HK-2 (cell line): ENCODE results near the gene CENPM.

Source experiments
- DNase-seq: peaks from one replicate; pipeline ENCODE4 v3.0.0-alpha.2; 2018; ENCODE audit not compliant: unreplicated experiment

CENPM gene

GRCh38 chr22:41946629-41947423, at the start of gene CENPM:
CENPM (minus strand) TSS chr22:41947152; CDS start chr22:41947076, 76 bp downstream.
- peak; percentile 94 for DNase-seq

GRCh38 chr22:41995211-41995610, 48.3 kb upstream of the CENPM start:
- DNase-seq = no peak

GRCh38 chr22:41992496-41992895, 45.5 kb upstream of the CENPM start:
- no peak for DNase-seq

GRCh38 chr22:41991111-41991510, 44.2 kb upstream of the CENPM start:
- no peak for DNase-seq

- DNase-seq = no peak
Observed at GRCh38 chr22:41989246-41989645, 42.3 kb upstream of the CENPM start.

- DNase-seq = no peak
Observed at GRCh38 chr22:41987276-41987675, 40.3 kb upstream of the CENPM start.

- no peak for DNase-seq
Observed at GRCh38 chr22:41983513-41984405, 36.8 kb upstream of the CENPM start.

- DNase-seq = no peak
Observed at GRCh38 chr22:41982865-41983264, 35.9 kb upstream of the CENPM start.

- DNase-seq = no peak
Observed at GRCh38 chr22:41979423-41980250, 32.7 kb upstream of the CENPM start.

- no peak for DNase-seq
Observed at GRCh38 chr22:41978732-41979131, 31.8 kb upstream of the CENPM start.

- DNase-seq = no peak
Observed at GRCh38 chr22:41976961-41977566, 30.1 kb upstream of the CENPM start.

GRCh38 chr22:41976070-41976901, 29.3 kb upstream of the CENPM start:
- DNase-seq = no peak

- DNase-seq = no peak
Observed at GRCh38 chr22:41975299-41976069, 28.5 kb upstream of the CENPM start.

GRCh38 chr22:41974691-41975290, 27.8 kb upstream of the CENPM start:
- DNase-seq = no peak

- DNase-seq = no peak
Observed at GRCh38 chr22:41971431-41971830, 24.5 kb upstream of the CENPM start.

- DNase-seq = no peak
Observed at GRCh38 chr22:41970601-41971000, 23.6 kb upstream of the CENPM start.

GRCh38 chr22:41969110-41969646, 22.2 kb upstream of the CENPM start, which contains the start of gene SEPTIN3:
SEPTIN3 (plus strand) TSS chr22:41969443; CDS start chr22:41971493, 2,050 bp downstream.
- DNase-seq = no peak

- DNase-seq = no peak
Observed at GRCh38 chr22:41968601-41969000, 21.6 kb upstream of the CENPM start.
